Uterine smooth muscle cell (primary cell): Measurements from ENCODE around the gene LIPJ. TPM values are rescaled to one million over a fixed set of nuclear protein-coding genes. Genes with fewer than 3 reads are reported as not detected.

Experiments
- total RNA-seq: library from RNA; depleted of rRNA; stranded (reverse); fragments of >200 nt; gene quantifications from 2 replicates; pipeline ENCODE4 v1.2.3, GENCODE V29; 2014

Gene LIPJ
- total RNA-seq = not detected in 2 replicates

GRCh38 chr10:88586462-88586861 is at the start of gene LIPJ:
LIPJ (plus strand) TSS chr10:88586762; CDS start chr10:88590688, 3,926 bp downstream.

DNA sequence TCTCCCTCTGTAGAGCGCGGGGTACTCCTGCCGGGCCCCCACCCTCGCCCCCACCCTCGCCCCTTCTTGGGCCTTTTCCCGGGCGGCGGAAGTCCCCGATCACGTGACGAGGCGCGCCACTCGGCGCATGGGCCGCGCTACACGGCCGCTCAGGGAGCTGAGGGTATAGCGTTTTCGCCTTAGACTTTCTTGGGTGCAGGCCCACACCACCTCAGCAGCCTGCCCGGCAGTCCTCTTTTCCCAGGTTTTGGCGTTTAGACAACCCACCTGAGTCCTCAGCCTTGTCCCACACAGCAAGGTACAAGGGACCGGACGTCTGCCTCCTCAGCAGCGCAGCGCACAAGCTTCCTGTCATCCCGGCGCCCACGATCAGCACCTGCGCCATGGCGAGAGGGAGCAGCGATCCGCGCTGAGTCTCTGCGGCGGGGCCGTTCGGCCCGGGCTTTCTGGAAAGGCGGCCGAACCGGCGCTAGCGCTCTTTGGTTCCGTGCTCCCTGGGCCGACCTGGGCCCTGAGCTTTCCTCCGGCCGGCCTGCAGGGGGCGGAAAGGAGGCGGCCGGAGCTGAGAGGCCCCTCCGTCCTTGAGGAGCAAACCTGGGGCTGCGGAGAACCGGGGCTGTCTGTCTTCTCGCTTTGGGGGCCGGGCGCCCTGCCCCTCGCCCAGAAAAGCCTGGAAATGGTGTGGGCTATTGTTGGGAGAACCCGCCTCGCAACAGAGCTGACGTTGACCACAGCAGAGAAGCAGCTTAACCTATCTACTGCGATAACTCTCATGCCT is 3.6 kb upstream of the LIPJ start, which contains the start of gene RNLS:
Gene RNLS, minus strand, starts transcription at position 513 of the 778 bp plus-strand sequence.

Other genes with a start within 250 kb of the LIPJ start
- gene RNLS, start 3.4 kb upstream of the LIPJ start, total RNA-seq = 10.2 and 13.2 TPM in 2 replicates
- gene LIPF, start 77.7 kb downstream of the LIPJ start, total RNA-seq = not detected in 2 replicates
- gene LIPK, start 119.5 kb downstream of the LIPJ start, total RNA-seq = not detected in 2 replicates
- gene LIPN, start 173.3 kb downstream of the LIPJ start, total RNA-seq = not detected in 2 replicates
- not detected in 2 replicates for gene LIPM, start 216.0 kb downstream of the LIPJ start, total RNA-seq